OCI-LY1 (cell line): ENCODE measurements around the gene CTNND2.

Experiments used
- H2AFZ ChIP-seq: fragments of 200-600 bp; sonication (generic), shearing (Covaris generic); 2 replicates; pipeline ENCODE4 v1.6.0; 2014; ENCODE audit warnings: antibody characterized with exemption, mild to moderate bottlenecking, low read length
- H3F3A ChIP-seq: fragments of 200-600 bp; sonication (generic), shearing (Covaris generic); 2 replicates; pipeline ENCODE4 v1.6.0; 2014; ENCODE audit warnings: mild to moderate bottlenecking, antibody characterized with exemption, low read length, moderate library complexity; ENCODE audit not compliant: insufficient read depth
- H3K27ac ChIP-seq: fragments of 200-600 bp; sonication (generic); 2 replicates; pipeline ENCODE4 v1.5.1; 2014; ENCODE audit warnings: low read length, mixed run types, mild to moderate bottlenecking, low read depth; ENCODE audit not compliant: poor library complexity, severe bottlenecking
- H3K27me3 ChIP-seq: fragments of 200-600 bp; sonication (generic); 2 replicates; pipeline ENCODE4 v1.6.0; 2014; ENCODE audit warnings: antibody characterized with exemption, mild to moderate bottlenecking, low read length, moderate library complexity; ENCODE audit not compliant: insufficient read depth
- H3K36me3 ChIP-seq: fragments of 200-600 bp; sonication (generic); 2 replicates; pipeline ENCODE4 v1.6.1; 2014; ENCODE audit warnings: mild to moderate bottlenecking, antibody characterized with exemption, low read length, moderate library complexity, mixed read lengths; ENCODE audit not compliant: insufficient read depth
- H3K4me1 ChIP-seq: fragments of 200-600 bp; sonication (generic); 2 replicates; pipeline ENCODE4 v1.5.1; 2014; ENCODE audit warnings: mild to moderate bottlenecking, low read length, moderate library complexity; ENCODE audit not compliant: insufficient read depth, severe bottlenecking
- H3K4me2 ChIP-seq: fragments of 200-600 bp; sonication (generic), shearing (Covaris generic); 2 replicates; pipeline ENCODE4 v1.6.1; 2014; ENCODE audit warnings: low read length
- H3K4me3 ChIP-seq: fragments of 200-600 bp; sonication (generic); 2 replicates; pipeline ENCODE4 v1.5.1; 2014; ENCODE audit warnings: low read length, low read depth, mild to moderate bottlenecking, mixed read lengths; ENCODE audit not compliant: poor library complexity, severe bottlenecking
- H3K79me2 ChIP-seq: fragments of 200-600 bp; shearing (Covaris generic); 2 replicates; pipeline ENCODE4 v1.6.1; 2016; ENCODE audit warnings: mixed run types, low read length, mixed read lengths; ENCODE audit not compliant: insufficient read depth
- H3K9ac ChIP-seq: fragments of 200-600 bp; sonication (generic), shearing (Covaris generic); 2 replicates; pipeline ENCODE4 v1.6.1; 2014; ENCODE audit warnings: mild to moderate bottlenecking, low read length, mixed read lengths
- H3K9me2 ChIP-seq: fragments of 200-600 bp; sonication (generic), shearing (Covaris generic); 2 replicates; pipeline ENCODE4 v1.6.1; 2014; ENCODE audit warnings: low read depth, mild to moderate bottlenecking, low read length, mixed read lengths
- H3K9me3 ChIP-seq: fragments of 200-600 bp; shearing (Covaris generic); 2 replicates; pipeline ENCODE4 v1.6.1; 2014; ENCODE audit warnings: low read length, mixed read lengths
- H4K20me1 ChIP-seq: fragments of 200-600 bp; sonication (generic), shearing (Covaris generic); 2 replicates; pipeline ENCODE4 v1.6.0; 2016; ENCODE audit warnings: mild to moderate bottlenecking, low read length; ENCODE audit not compliant: insufficient read depth
- CTCF ChIP-seq: fragments of 200-600 bp; sonication (generic), shearing (Covaris generic); IDR thresholded peaks from 2 replicates; pipeline ENCODE4 v1.5.1; 2017; ENCODE audit warnings: mild to moderate bottlenecking, antibody characterized with exemption, low read length, moderate library complexity, mixed read lengths
- EZH2 ChIP-seq: fragments of 200-600 bp; sonication (generic), shearing (Covaris generic); IDR thresholded peaks from 2 replicates; pipeline ENCODE4 v1.8.0; 2017; ENCODE audit warnings: borderline replicate concordance, mixed run types, mild to moderate bottlenecking, antibody characterized with exemption, low read length, moderate library complexity, mixed read lengths

Gene CTNND2

GRCh38 chr5:11483630-11484029 is 420.6 kb downstream of the CTNND2 start:
- Histone ChIP-seq H2AFZ (no peak overlapping the region), H3K4me1 (no peaks in the 10 kb centered on the region), H4K20me1 (no peaks in the 10 kb centered on the region), H3K36me3 (no peaks in the 10 kb centered on the region), H3K9me2 (no peaks in the 10 kb centered on the region), H3K9me3 (no peaks in the 10 kb centered on the region), H3F3A (no peaks in the 10 kb centered on the region), H3K27me3 (no peaks in the 10 kb centered on the region), H3K4me2 (no peak overlapping the region), H3K79me2 (no peaks in the 10 kb centered on the region), H3K4me3 (no peak overlapping the region), H3K9ac (no peak overlapping the region), H3K27ac (no peak overlapping the region)
- TF ChIP-seq CTCF (no peak), EZH2 (no peak)

- TF ChIP-seq CTCF, result no peak
- no peak for TF ChIP-seq EZH2
- Histone ChIP-seq H3K27ac (no peak overlapping the region), H2AFZ (no peak overlapping the region), H3K4me3 (no peak overlapping the region), H3K27me3 (no peaks in the 10 kb centered on the region), H3K79me2 (no peaks in the 10 kb centered on the region), H3K36me3 (no peaks in the 10 kb centered on the region), H3K9me3 (no peaks in the 10 kb centered on the region), H3K9me2 (no peaks in the 10 kb centered on the region), H3K4me1 (no peaks in the 10 kb centered on the region), H4K20me1 (no peaks in the 10 kb centered on the region), H3K4me2 (no peak overlapping the region), H3K9ac (no peak overlapping the region), H3F3A (no peaks in the 10 kb centered on the region)
Measured at GRCh38 chr5:11482011-11482410, 422.2 kb downstream of the CTNND2 start.

- Histone ChIP-seq H3K9me2 (no peaks in the 10 kb centered on the region), H3K4me2 (no peak overlapping the region), H3K27me3 (no peaks in the 10 kb centered on the region), H3K9ac (no peak overlapping the region), H3K9me3 (no peaks in the 10 kb centered on the region), H3K36me3 (no peaks in the 10 kb centered on the region), H3F3A (no peaks in the 10 kb centered on the region), H3K4me1 (no peaks in the 10 kb centered on the region), H3K4me3 (no peak overlapping the region), H2AFZ (no peak overlapping the region), H3K27ac (no peak overlapping the region), H3K79me2 (no peaks in the 10 kb centered on the region), H4K20me1 (no peaks in the 10 kb centered on the region)
- TF ChIP-seq CTCF (no peak), EZH2 (no peak)
Measured at GRCh38 chr5:11477786-11478185, 426.5 kb downstream of the CTNND2 start.
